NCI-H2196 treated with DMSO at 0.1 percent for 48 hours (cell line): ENCODE data around the gene ATXN1.
A peak's percentile ranks its signal among the peaks of the same experiment; 100 is the strongest.

ENCODE experiments used
- DNase-seq: peaks from one replicate; lab custom pipeline; 2025; ENCODE audit not compliant: unreplicated experiment; lab: John Stamatoyannopoulos, UW

The ATXN1 gene

GRCh38 chr6:16301511-16301910 lies 459.7 kb downstream of the ATXN1 start:
- no peak for DNase-seq

DNA sequence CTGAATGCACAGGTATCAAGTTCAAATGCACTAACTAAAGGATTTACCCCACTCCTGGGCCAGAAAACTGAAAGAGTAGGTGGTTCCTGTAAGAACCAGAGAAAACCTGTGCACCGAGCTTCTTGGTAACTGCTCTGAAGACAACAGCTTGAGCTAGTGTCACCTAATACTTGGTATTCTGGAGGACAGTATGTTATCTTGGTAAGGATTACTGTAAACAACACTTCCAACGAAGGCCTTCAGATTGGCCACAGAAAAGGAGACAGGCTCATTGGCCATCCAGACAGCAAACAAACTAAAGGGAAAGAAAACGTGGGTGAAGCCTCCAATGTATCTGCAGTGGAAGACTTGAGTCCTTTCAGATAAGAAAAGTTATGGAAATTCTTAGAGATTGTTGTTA lies 461.4 kb downstream of the ATXN1 start:
- DNase-seq = no peak

DNA sequence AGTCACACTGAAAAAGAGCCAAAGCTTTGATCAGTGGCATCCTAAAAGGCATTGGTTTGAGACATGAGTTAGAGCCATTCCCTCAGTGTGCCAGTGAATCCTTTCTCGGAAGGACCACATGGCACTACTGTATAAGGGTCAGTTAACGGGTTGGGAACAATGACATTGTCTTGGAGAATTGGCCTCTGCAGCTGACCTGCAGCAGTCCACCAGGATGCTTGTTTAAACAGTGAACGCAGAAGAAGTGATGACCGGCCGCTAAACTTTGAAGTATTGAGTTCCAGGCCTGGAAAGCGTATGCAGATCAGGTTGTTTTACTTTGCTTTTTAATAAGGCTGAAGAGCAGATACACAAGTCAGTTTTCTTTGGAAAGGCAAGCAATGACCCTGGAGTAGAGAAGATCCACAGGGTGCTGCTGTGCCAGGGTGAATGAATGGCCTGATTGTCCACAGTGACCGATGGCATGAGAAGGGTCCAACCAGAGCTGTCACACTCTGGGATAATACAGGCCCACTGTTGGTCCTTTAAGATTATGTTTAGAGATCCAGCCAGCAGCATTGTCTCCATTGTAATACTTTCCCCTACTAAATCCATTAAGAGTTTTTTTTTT lies 465.1 kb downstream of the ATXN1 start:
- DNase-seq = no peak

- DNase-seq = no peak
Observed at GRCh38 chr6:16295471-16295870, 465.8 kb downstream of the ATXN1 start.

DNA sequence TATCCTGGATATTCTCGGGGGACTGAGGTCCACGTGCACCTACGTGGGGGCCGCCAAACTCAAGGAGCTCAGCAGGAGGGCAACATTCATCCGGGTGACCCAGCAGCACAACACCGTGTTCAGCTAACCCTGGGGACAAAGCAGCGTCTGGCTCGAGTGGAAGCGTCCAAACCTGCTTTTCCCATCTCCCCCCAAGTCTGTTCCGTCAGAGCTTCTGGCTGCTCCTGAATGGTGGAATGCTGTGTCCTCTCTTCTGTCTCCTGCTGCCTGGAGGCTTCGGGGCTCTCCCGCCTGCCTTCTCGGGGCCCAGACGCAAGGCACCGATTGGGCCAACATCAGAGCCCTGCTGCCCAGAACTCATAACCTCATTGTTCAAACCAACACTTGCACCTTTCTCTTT lies 466.2 kb downstream of the ATXN1 start:
- DNase-seq = no peak

GRCh38 chr6:16294371-16294770 lies 466.9 kb downstream of the ATXN1 start:
- DNase-seq = no peak

GRCh38 chr6:16292942-16293341 lies 468.3 kb downstream of the ATXN1 start:
- no peak for DNase-seq

GRCh38 chr6:16292432-16292831 lies 468.8 kb downstream of the ATXN1 start:
- no peak for DNase-seq

- DNase-seq = no peak
Observed at GRCh38 chr6:16291739-16292138, 469.5 kb downstream of the ATXN1 start.

DNA sequence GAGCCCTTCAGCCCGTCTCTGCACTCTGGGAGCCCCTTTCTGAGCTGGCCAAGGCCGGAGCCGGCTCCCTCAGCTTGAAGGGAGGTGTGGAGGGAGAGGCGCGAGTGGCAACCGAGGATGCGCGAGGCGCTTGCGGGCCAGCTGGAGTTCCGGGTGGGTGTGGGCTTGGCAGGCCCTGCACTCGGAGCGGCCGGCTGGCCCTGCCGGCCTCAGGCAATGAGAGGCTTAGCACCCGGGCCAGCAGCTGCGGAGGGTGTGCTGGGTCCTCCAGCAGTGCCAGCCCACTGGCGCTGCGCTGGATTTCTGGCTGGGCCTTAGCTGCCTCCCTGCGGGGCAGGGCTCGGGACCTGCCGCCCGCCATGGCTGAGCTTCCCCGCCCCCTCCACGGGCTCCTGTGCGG lies 473.1 kb downstream of the ATXN1 start:
- no peak for DNase-seq

GRCh38 chr6:16286151-16286522 lies 475.1 kb downstream of the ATXN1 start:
- DNase-seq = no peak

DNA sequence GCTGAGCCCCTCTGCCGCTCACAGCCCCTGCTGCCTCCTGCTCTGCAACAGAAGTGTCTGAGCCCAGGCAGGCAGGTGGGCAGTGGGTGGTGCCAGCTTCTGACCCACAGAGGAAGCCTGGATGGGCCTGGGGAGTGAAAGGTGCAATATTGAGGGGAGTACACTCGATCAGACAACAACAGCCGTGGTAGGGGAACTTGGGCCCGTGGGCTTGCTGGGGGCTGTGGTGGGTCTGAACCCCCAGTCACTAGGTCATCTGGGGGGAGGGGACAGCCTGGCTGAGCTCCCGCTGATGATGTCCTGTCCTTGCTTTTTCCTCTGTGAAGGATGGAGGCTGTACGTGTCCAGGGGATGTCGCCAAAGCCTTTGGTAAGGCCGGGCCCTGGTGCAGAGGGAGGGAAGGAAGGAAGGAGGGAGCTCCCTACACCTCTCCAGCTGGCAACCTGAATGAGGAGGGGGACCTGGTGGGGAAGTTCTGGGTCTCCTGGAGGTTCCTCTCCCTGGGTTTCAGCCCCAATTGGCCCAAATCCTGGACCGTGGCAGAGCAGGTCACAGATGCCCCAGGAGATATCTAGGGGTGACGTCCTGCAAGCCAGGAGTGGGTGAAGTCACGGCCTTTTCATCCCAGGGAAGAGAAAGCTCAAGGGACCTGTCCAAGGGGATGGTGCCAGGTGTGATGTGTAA lies 475.7 kb downstream of the ATXN1 start:
- no peak for DNase-seq

GRCh38 chr6:16284472-16284871 lies 476.8 kb downstream of the ATXN1 start:
- DNase-seq = no peak

DNA sequence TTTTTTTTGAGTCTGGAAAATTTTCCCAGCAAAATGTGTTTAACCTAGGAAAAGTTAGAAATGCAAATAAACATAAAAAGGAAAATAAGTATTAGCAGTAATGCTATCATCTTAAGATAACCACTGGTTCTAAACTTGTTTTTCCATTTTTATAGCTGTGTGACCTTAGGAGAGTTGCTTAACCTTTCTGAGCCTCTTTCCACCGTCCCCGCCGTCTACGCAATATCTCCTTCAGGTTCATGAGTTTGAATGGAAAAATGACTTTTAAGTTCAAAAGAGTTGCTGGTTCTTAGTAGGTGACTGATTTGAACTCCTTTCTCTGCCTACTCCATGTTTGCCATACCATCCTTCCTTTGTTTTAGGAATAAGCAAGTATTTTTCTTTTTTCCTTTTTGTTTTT lies 478.9 kb downstream of the ATXN1 start:
- no peak for DNase-seq

DNA sequence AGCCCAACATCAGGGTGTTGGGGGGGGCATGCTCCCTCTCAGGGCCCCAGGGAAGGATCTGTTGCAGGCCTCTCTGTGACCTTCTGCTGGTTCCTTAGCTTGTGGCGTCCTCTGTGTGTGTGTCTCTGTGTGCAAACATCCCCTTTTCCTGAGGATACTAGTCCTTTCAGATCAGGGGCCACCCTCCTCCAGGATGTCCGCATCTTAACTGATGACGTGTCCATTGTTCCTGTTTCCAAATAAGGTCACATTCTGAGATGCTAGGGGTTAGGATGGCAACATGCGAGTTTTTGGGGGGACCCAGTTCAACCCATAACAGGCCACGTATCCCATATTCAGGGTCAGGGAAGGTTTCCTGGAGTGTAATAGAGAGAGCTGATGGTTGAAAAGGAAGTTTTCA lies 482.0 kb downstream of the ATXN1 start:
- DNase-seq = no peak

DNA sequence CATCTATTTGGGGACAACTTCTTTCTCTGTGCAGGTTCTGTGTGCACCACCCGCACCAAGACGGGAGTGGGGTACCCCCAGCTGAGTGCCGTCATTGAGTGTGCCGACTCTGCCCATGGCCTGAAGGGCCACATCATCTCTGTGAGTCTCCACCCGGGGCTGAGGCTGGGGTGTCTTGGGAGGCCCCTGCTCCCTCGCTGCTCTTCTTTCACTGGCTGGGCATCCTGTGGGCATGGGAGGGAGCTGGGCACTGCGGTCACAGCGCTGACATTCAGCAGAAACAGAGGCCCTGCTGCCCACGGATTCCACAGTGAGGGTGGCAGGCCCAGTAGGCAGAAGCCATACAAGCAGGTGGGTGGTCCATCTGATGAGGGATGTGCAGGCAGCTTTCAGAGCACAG lies 482.5 kb downstream of the ATXN1 start:
- DNase-seq = no peak

- DNase-seq = peak; percentile 36
Observed at GRCh38 chr6:16278048-16278724, 483.1 kb downstream of the ATXN1 start.

DNA sequence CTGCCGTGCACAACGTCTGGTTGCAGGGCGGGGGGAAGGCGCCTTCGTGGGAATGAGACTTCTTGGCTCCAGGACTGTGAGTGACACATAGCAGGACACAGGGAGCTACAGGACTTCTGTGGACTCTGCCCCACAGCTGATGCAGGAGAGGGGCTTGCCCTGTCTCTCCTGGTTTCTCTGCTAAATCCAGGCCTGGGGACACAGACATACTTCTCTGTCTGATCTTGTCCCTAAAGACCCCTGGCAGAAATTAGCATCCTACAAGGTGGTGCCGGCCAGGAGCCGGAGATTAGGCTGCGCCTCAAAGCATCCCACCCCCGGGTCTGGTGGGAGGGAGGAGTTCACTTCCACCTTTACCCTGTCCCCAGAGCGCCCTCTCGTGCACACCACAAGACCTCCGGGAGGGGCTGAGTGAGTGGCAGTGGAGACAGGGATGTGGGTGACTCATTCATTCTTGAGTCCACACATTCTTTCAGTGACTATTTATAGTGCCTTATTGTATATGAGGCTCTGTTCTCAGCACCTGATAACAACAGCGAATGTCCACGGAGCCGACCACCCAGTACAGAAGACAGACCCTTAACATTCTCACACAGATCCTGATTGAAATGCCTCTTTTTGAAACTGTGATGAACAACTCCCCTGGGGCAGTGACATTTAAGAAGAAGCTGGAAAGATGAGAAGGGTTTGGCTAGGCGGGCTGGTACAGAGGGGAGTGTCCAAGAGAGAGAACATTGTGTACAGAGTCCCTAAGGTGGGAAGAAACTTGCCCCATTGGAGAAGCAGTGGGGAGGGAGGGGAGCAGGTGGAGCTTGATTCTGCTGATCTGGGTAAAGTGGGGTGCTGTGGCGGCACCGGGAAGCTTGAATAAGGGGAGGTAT lies 483.9 kb downstream of the ATXN1 start:
- no peak for DNase-seq

DNA sequence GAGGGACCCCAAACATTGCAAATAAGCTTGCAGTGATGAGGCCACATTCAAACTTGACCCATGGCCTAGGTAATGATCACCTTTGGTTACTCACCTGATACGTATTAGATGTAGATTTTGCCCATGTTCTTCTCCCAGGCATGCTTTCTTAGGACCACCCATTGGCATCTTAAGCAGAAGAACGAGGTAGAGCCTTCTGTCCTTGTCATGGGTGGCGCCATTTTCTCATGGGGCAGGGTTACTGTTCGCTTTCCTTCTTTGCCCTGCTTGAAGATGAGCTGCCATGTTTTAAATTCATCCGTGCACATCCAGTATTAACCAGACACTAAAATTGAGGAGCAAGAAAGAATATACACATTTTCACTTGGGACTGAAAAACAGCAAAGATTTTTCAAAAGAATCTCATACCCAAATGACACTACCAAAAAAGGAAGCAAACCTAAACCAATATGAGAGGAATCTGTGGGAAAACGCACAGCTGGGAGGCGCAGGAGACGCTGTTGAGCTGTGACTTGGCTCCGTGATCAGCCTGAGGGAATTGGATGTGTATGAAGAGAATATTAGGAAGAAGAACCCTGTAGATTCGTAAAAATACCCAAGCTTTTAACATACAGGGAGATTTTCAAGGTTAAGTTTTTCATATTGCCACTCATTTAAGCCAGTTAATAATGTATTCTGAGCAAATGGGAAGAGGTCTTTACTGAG lies 486.2 kb downstream of the ATXN1 start:
- DNase-seq = no peak

GRCh38 chr6:16274483-16274882 lies 486.8 kb downstream of the ATXN1 start:
- no peak for DNase-seq

GRCh38 chr6:16273256-16273655 lies 488.0 kb downstream of the ATXN1 start:
- DNase-seq = no peak
